OCI-LY1 (cell line): ENCODE results near the gene DOCK1.

Source experiments
- H2AFZ ChIP-seq: fragments of 200-600 bp; sonication (generic), shearing (Covaris generic); 2 replicates; pipeline ENCODE4 v1.6.0; 2014; ENCODE audit warnings: antibody characterized with exemption, mild to moderate bottlenecking, low read length
- H3F3A ChIP-seq: fragments of 200-600 bp; sonication (generic), shearing (Covaris generic); 2 replicates; pipeline ENCODE4 v1.6.0; 2014; ENCODE audit warnings: mild to moderate bottlenecking, antibody characterized with exemption, low read length, moderate library complexity; ENCODE audit not compliant: insufficient read depth
- H3K27ac ChIP-seq: fragments of 200-600 bp; sonication (generic); 2 replicates; pipeline ENCODE4 v1.5.1; 2014; ENCODE audit warnings: low read length, mixed run types, mild to moderate bottlenecking, low read depth; ENCODE audit not compliant: poor library complexity, severe bottlenecking
- H3K27me3 ChIP-seq: fragments of 200-600 bp; sonication (generic); 2 replicates; pipeline ENCODE4 v1.6.0; 2014; ENCODE audit warnings: antibody characterized with exemption, mild to moderate bottlenecking, low read length, moderate library complexity; ENCODE audit not compliant: insufficient read depth
- H3K36me3 ChIP-seq: fragments of 200-600 bp; sonication (generic); 2 replicates; pipeline ENCODE4 v1.6.1; 2014; ENCODE audit warnings: mild to moderate bottlenecking, antibody characterized with exemption, low read length, moderate library complexity, mixed read lengths; ENCODE audit not compliant: insufficient read depth
- H3K4me1 ChIP-seq: fragments of 200-600 bp; sonication (generic); 2 replicates; pipeline ENCODE4 v1.5.1; 2014; ENCODE audit warnings: mild to moderate bottlenecking, low read length, moderate library complexity; ENCODE audit not compliant: insufficient read depth, severe bottlenecking
- H3K4me2 ChIP-seq: fragments of 200-600 bp; sonication (generic), shearing (Covaris generic); 2 replicates; pipeline ENCODE4 v1.6.1; 2014; ENCODE audit warnings: low read length
- H3K4me3 ChIP-seq: fragments of 200-600 bp; sonication (generic); 2 replicates; pipeline ENCODE4 v1.5.1; 2014; ENCODE audit warnings: low read length, low read depth, mild to moderate bottlenecking, mixed read lengths; ENCODE audit not compliant: poor library complexity, severe bottlenecking
- H3K79me2 ChIP-seq: fragments of 200-600 bp; shearing (Covaris generic); 2 replicates; pipeline ENCODE4 v1.6.1; 2016; ENCODE audit warnings: mixed run types, low read length, mixed read lengths; ENCODE audit not compliant: insufficient read depth
- H3K9ac ChIP-seq: fragments of 200-600 bp; sonication (generic), shearing (Covaris generic); 2 replicates; pipeline ENCODE4 v1.6.1; 2014; ENCODE audit warnings: mild to moderate bottlenecking, low read length, mixed read lengths
- H3K9me2 ChIP-seq: fragments of 200-600 bp; sonication (generic), shearing (Covaris generic); 2 replicates; pipeline ENCODE4 v1.6.1; 2014; ENCODE audit warnings: low read depth, mild to moderate bottlenecking, low read length, mixed read lengths
- H3K9me3 ChIP-seq: fragments of 200-600 bp; shearing (Covaris generic); 2 replicates; pipeline ENCODE4 v1.6.1; 2014; ENCODE audit warnings: low read length, mixed read lengths
- H4K20me1 ChIP-seq: fragments of 200-600 bp; sonication (generic), shearing (Covaris generic); 2 replicates; pipeline ENCODE4 v1.6.0; 2016; ENCODE audit warnings: mild to moderate bottlenecking, low read length; ENCODE audit not compliant: insufficient read depth
- CTCF ChIP-seq: fragments of 200-600 bp; sonication (generic), shearing (Covaris generic); IDR thresholded peaks from 2 replicates; pipeline ENCODE4 v1.5.1; 2017; ENCODE audit warnings: mild to moderate bottlenecking, antibody characterized with exemption, low read length, moderate library complexity, mixed read lengths
- EZH2 ChIP-seq: fragments of 200-600 bp; sonication (generic), shearing (Covaris generic); IDR thresholded peaks from 2 replicates; pipeline ENCODE4 v1.8.0; 2017; ENCODE audit warnings: borderline replicate concordance, mixed run types, mild to moderate bottlenecking, antibody characterized with exemption, low read length, moderate library complexity, mixed read lengths

The DOCK1 gene

GRCh38 chr10:127449490-127449889 is 544.3 kb downstream of the DOCK1 start:
- Histone ChIP-seq H3K4me3 (no peak overlapping the region), H3K4me1 (no peaks in the 10 kb centered on the region), H3K9me3 (no peaks in the 10 kb centered on the region), H4K20me1 (no peaks in the 10 kb centered on the region), H2AFZ (no peak overlapping the region), H3K9me2 (no peaks in the 10 kb centered on the region), H3K4me2 (no peak overlapping the region), H3K27me3 (no peaks in the 10 kb centered on the region), H3K27ac (no peak overlapping the region), H3K9ac (no peak overlapping the region), H3K79me2 (no peaks in the 10 kb centered on the region), H3K36me3 (no peaks in the 10 kb centered on the region), H3F3A (no peaks in the 10 kb centered on the region)
- no peak for TF ChIP-seq CTCF
- TF ChIP-seq EZH2, result no peak

GRCh38 chr10:127450644-127451043 is 545.4 kb downstream of the DOCK1 start:
- Histone ChIP-seq H3K27me3 (no peaks in the 10 kb centered on the region), H2AFZ (no peak overlapping the region), H3K9me3 (no peaks in the 10 kb centered on the region), H3K79me2 (no peaks in the 10 kb centered on the region), H3K9ac (no peak overlapping the region), H3K4me1 (no peaks in the 10 kb centered on the region), H3K27ac (no peak overlapping the region), H3K4me3 (no peak overlapping the region), H3K9me2 (no peaks in the 10 kb centered on the region), H3K36me3 (no peaks in the 10 kb centered on the region), H4K20me1 (no peaks in the 10 kb centered on the region), H3K4me2 (no peak overlapping the region), H3F3A (no peaks in the 10 kb centered on the region)
- TF ChIP-seq EZH2 (no peak), CTCF (no peak)

- Histone ChIP-seq H3K4me3 (no peak overlapping the region), H3K4me1 (no peaks in the 10 kb centered on the region), H3F3A (no peaks in the 10 kb centered on the region), H3K36me3 (no peaks in the 10 kb centered on the region), H3K79me2 (no peaks in the 10 kb centered on the region), H3K4me2 (no peak overlapping the region), H3K27me3 (no peaks in the 10 kb centered on the region), H3K9me2 (no peaks in the 10 kb centered on the region), H2AFZ (no peak overlapping the region), H3K27ac (no peak overlapping the region), H4K20me1 (no peaks in the 10 kb centered on the region), H3K9me3 (no peaks in the 10 kb centered on the region), H3K9ac (no peak overlapping the region)
- TF ChIP-seq EZH2, result no peak
- no peak for TF ChIP-seq CTCF
Observed at GRCh38 chr10:127451628-127452027, 546.4 kb downstream of the DOCK1 start.
